Right atrium auricular region (tissue), 2 donors: ENCODE measurements around the gene TOR1AIP1. TPM values are rescaled to one million over a fixed set of nuclear protein-coding genes. Genes with fewer than 3 reads are reported as not detected.

Experiments
- DNase-seq: peaks from one replicate; pipeline ENCODE4 v3.0.0-alpha.2; 2019; ENCODE audit warnings: low spot score
- H3K27ac ChIP-seq, 2 donors: fragments of 200-600 bp; sonication (generic); 1 replicate in 1 of 2; 2 replicates in 1 of 2; pipeline ENCODE4 v1.5.1; 2016 to 2019
- H3K27me3 ChIP-seq, 2 donors: fragments of 200-600 bp; sonication (generic); one replicate each; pipeline versions ENCODE4 v1.5.1 to v1.6.0; 2017 to 2019
- H3K36me3 ChIP-seq: fragments of 200-600 bp; sonication (generic); one replicate; pipeline ENCODE4 v1.5.1; 2016
- H3K4me1 ChIP-seq, 2 donors: fragments of 200-600 bp; sonication (generic); one replicate each; pipeline versions ENCODE4 v1.5.1 to v1.6.0; 2017 to 2019
- H3K4me3 ChIP-seq, 2 donors: fragments of 200-600 bp; sonication (generic); 1 replicate in 1 of 2; 2 replicates in 1 of 2; pipeline ENCODE4 v1.5.1; 2017 to 2019; ENCODE audit warnings: mild to moderate bottlenecking in 1 of 2, moderate library complexity in 1 of 2
- H3K9me3 ChIP-seq, 2 donors: fragments of 200-600 bp; sonication (generic); one replicate each; pipeline ENCODE4 v1.5.1; 2019
- total RNA-seq, 2 donors: library from RNA; depleted of rRNA; stranded (reverse); fragments of >200 nt; gene quantifications; one replicate each; pipeline ENCODE4 v1.1.0, GENCODE V29; 2016
- TF ChIP-seq, protein P1 (sequence below), 2 donors: fragments of 200-600 bp; sonication (generic); IDR thresholded peaks; one replicate each; pipeline ENCODE4 v1.5.1; 2019; ENCODE audit warnings: antibody characterized with exemption in 2 of 2

The TOR1AIP1 gene
- total RNA-seq, 2 donors from 2014 or later, result 66.7 to 72.1 TPM

DNA sequence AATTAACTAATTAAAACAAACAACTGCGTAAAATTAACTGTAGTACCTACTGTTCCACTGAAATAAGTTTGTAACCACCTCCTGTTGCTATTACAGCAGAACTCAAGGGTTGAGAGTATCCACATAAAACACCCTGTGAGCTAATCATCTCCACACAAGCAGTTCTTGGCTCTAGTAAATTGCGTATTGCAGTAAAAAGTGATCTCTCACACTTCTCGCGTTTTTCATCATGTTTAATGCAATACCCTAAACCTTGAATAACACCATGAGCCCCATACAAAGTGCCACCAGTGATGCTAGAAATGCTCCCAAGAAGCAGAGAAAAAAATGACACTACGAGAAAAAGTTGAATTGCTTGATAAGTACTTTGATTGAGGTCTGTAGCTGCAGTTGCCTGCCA, 43.2 kb downstream of the TOR1AIP1 start:
- Histone ChIP-seq H3K4me3 (no peak overlapping the region), H3K36me3 (no peaks in the 10 kb centered on the region), H3K27me3 (no peaks in the 10 kb centered on the region), H3K9me3 (no peaks in the 10 kb centered on the region), H3K4me1 (no peaks in the 10 kb centered on the region), H3K27ac (no peak overlapping the region)
- DNase-seq, result no peak
- TF ChIP-seq, protein P1, sequence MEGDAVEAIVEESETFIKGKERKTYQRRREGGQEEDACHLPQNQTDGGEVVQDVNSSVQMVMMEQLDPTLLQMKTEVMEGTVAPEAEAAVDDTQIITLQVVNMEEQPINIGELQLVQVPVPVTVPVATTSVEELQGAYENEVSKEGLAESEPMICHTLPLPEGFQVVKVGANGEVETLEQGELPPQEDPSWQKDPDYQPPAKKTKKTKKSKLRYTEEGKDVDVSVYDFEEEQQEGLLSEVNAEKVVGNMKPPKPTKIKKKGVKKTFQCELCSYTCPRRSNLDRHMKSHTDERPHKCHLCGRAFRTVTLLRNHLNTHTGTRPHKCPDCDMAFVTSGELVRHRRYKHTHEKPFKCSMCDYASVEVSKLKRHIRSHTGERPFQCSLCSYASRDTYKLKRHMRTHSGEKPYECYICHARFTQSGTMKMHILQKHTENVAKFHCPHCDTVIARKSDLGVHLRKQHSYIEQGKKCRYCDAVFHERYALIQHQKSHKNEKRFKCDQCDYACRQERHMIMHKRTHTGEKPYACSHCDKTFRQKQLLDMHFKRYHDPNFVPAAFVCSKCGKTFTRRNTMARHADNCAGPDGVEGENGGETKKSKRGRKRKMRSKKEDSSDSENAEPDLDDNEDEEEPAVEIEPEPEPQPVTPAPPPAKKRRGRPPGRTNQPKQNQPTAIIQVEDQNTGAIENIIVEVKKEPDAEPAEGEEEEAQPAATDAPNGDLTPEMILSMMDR (IDR thresholded peaks at IDR 0.05), result no peak

DNA sequence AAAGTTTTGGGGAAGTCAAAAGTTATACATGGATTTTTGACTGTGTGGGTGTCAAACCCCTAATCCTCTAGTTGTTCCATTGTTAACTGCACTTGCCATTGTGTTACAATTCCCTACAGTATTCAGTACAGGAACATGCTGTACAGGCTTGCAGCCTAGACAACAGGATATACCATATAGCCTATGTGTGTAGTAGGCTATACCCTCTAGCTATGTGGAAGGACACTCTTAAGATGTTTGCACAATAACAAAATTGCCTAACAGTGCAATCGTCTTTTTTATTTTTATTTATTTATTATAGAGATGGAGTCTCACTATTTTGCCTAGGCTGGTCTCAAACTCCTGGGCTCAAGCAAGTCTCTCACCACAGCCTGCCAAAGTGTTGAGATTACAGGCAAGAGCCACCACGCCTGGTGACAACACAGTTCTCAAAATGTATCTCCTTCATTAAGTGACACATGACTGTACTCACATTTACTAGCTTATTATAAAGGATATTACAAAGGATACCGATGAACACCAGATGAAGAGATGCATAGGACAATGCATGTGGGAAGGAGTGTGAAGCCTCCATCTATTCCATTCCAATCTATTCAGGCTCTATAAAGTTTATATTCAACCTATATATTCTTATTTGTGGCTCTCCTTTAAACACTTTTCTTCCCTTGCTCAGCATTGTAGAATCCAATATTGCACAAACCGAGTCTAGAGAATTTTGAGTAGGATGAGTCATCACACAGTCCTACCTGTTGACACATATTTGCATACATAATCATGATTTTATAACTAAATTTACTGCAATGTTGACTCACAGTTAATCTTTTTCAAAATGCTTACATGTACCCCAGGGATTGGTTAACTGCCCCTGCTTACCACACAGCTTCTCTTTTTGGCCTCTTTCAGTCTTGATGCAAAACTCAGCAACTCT, 44.1 kb downstream of the TOR1AIP1 start:
- Histone ChIP-seq H3K9me3 (no peaks in the 10 kb centered on the region), H3K4me3 (no peak overlapping the region), H3K27me3 (no peaks in the 10 kb centered on the region), H3K27ac (no peak overlapping the region), H3K4me1 (no peaks in the 10 kb centered on the region), H3K36me3 (no peaks in the 10 kb centered on the region)
- DNase-seq, result no peak
- TF ChIP-seq, protein P1 (IDR thresholded peaks at IDR 0.05), result no peak

DNA sequence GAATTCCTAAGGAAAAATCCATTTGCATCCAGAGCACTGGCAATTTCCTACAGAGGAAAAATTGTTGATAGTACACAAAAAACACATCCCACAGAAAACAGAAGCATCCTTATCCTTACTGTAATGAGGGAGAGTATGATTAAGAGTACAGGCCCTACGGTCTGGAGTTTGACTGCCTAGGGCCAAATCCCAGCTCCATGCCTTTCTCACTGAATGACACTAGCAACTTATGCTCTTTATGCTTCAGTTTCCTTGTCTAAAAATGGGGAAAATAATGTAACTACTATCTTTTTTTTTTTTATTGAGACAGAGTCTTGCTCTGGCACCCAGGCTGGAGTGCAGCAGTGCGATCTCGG, 44.7 kb downstream of the TOR1AIP1 start:
- Histone ChIP-seq H3K9me3 (no peaks in the 10 kb centered on the region), H3K27me3 (no peaks in the 10 kb centered on the region), H3K4me3 (no peak overlapping the region), H3K36me3 (no peaks in the 10 kb centered on the region), H3K27ac (no peak overlapping the region), H3K4me1 (no peaks in the 10 kb centered on the region)
- TF ChIP-seq, protein P1 (IDR thresholded peaks at IDR 0.05), result no peak
- no peak for DNase-seq

DNA sequence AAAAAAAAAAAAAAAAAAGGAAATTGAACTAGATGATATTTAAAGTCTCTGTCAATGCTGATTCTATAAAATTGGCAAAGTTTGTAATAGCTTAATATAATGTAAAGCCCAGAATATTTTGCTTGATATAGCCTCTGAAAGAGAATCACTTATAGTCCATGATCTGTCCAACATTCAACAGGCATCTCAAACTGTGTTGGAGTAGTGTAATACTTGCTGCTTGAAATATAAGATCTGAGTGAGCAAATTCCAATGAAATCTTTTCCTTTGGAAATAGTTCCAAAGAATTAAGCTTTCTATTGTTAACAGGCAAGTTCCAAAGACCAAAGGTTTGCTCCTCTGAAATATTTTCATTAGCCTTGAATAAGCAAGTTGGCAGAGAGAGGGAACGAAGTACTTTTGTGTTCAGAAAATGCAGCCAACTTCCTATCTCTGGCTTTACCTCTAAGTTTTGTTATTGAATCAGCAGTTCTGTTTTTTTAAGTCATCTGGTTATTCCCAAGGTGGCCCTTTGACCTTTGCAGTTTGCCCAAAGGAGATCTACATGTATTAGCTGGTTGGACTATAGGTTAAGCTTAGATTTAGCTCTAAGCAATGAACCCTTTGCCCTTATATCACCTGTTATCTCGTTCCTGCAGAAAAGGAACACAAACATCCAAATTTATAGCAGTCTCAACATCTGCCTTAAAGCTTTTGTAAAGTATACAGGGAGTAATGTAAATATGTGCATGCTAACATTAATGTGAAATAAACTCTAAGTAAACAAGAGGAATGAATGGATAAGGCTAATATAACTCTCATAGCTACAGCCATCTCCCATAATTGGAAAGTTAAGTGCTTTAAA, 48.1 kb downstream of the TOR1AIP1 start:
- Histone ChIP-seq H3K27ac (no peak overlapping the region), H3K9me3 (no peaks in the 10 kb centered on the region), H3K36me3 (no peaks in the 10 kb centered on the region), H3K4me3 (no peak overlapping the region), H3K27me3 (no peaks in the 10 kb centered on the region), H3K4me1 (no peaks in the 10 kb centered on the region)
- no peak for DNase-seq
- TF ChIP-seq, protein P1 (IDR thresholded peaks at IDR 0.05), result no peak

DNA sequence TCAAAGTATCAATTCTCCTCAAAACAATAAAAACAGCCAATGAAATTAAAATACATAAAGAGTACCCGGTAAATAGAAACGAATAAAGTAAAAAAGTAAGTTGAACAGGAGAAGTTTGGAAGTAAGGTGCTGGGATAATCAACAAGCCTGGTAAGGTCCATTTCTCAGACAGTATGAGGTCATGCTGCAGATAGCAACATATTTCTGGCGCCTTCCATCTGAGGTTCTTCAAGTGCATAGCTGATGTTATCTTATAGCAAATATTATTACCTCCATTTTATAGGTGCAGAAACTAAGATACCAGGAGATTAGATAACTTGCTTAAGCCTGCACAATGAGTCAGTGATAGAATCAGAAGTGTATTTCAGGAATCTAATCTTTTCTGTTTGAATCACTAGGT, 48.8 kb downstream of the TOR1AIP1 start:
- Histone ChIP-seq H3K9me3 (no peaks in the 10 kb centered on the region), H3K4me3 (no peak overlapping the region), H3K27me3 (no peaks in the 10 kb centered on the region), H3K36me3 (no peaks in the 10 kb centered on the region), H3K4me1 (no peaks in the 10 kb centered on the region), H3K27ac (no peak overlapping the region)
- TF ChIP-seq, protein P1 (IDR thresholded peaks at IDR 0.05), result no peak
- DNase-seq, result no peak
